Ovary (tissue), 9 donors: Measurements from ENCODE around the gene CCDC187. TPM values are rescaled to one million over a fixed set of nuclear protein-coding genes. Genes with fewer than 3 reads are reported as not detected.

Experiments used
- DNase-seq, 5 donors: peaks; one replicate each; pipeline ENCODE4 v3.0.0-alpha.2; 2019 to 2020
- H3K27ac ChIP-seq, 2 donors: fragments of 200-600 bp; one replicate each; pipeline versions ENCODE4 v1.5.1 to v1.8.0; 2019 to 2022
- H3K27me3 ChIP-seq: fragments of 200-600 bp; one replicate; pipeline ENCODE4 v1.8.0; 2022
- H3K36me3 ChIP-seq: fragments of 200-600 bp; sonication (generic); one replicate; pipeline ENCODE4 v1.5.1; 2019
- H3K4me1 ChIP-seq: one replicate; pipeline ENCODE4 v1.8.1; 2013; ENCODE audit warnings: mild to moderate bottlenecking, moderate library complexity; ENCODE audit not compliant: insufficient read depth
- H3K4me3 ChIP-seq: fragments of 200-600 bp; sonication (generic); one replicate; pipeline ENCODE4 v1.5.1; 2017
- H3K9me3 ChIP-seq, 2 donors: fragments of 200-600 bp in 1 of 2; sonication (generic) in 1 of 2; one replicate each; pipeline versions ENCODE4 v1.5.1 to v1.8.1; 2013 to 2019; ENCODE audit warnings: mild to moderate bottlenecking in 1 of 2, moderate library complexity in 1 of 2
- CTCF ChIP-seq, 3 donors: fragments of 450-650 bp in 2 of 3; fragments of 200-600 bp in 1 of 3; IDR thresholded peaks; one replicate each; pipeline versions ENCODE4 v1.5.1 to v1.8.0; 2016 to 2022; ENCODE audit warnings: antibody characterized with exemption in 3 of 3, mild to moderate bottlenecking in 1 of 3
- EP300 ChIP-seq: sonication (generic); formaldehyde crosslinking; IDR thresholded peaks from one replicate; pipeline ENCODE4 v1.6.1; 2017; ENCODE audit warnings: antibody characterized with exemption
- POLR2A ChIP-seq: fragments of 450-650 bp; IDR thresholded peaks from one replicate; pipeline ENCODE4 v1.6.1; 2017; ENCODE audit warnings: antibody characterized with exemption, mild to moderate bottlenecking, moderate library complexity
- WGBS, 3 donors: extraction: QIAGEN DNeasy Blood & Tissue Kit in 1 of 3; methylation state at CpG; one replicate each; pipeline versions ENCODE4 v1.1.5 to v1.1.7; 2013 to 2017; 5-methylcytosine and 5-hydroxymethylcytosine counted together
- intact Hi-C, 4 donors: fragments of 100-400 bp; cut with DNase I; formaldehyde crosslinking; loops; one replicate each; pipeline versions ENCODE4 v1.11.0 to v1.15.1; 2022 to 2023
- polyA plus RNA-seq, 2 donors: library from polyadenylated mRNA; stranded (reverse); fragments of 200-250 nt in 1 of 2; fragments of 350-450 nt in 1 of 2; fragmentation: Illumina TruSeq in 1 of 2; extraction: RNeasy Lipid Tissue Mini Kit (QIAGEN cat#74804) in 1 of 2; gene quantifications; one replicate each; pipeline ENCODE4 v1.2.3, GENCODE V29; 2013 to 2014
- total RNA-seq, 7 donors: library from RNA; depleted of rRNA in 2 of 7; stranded (reverse); fragments of >200 nt in 2 of 7; fragmentation: NEBNext Ultra II Directional in 3 of 7; extraction: Animal tissue kit (Norgen Biotek cat#: 25700) in 3 of 7; gene quantifications; one replicate each; pipeline versions ENCODE4 v1.1.0 to v1.2.4, GENCODE V29; 2016 to 2023
- donor health status: DM: no; HTN: no; CAD: no; lungs with moderate emphysema.
- donor health status: DM: no; HTN: no; CAD: no.
- donor health status: Bipolar disorder and iron deficiency.
- donor health status: DM: yes; HTN: yes; CAD: no.
- donor health status: DM: no; HTN: no; CAD: no.
- donor health status: DM: yes; HTN: yes; CAD: no.

CCDC187 gene
- total and polyA plus RNA-seq, 9 donors, result 0.02 to 15.7 (median 0.74) TPM; not detected in 1

DNA sequence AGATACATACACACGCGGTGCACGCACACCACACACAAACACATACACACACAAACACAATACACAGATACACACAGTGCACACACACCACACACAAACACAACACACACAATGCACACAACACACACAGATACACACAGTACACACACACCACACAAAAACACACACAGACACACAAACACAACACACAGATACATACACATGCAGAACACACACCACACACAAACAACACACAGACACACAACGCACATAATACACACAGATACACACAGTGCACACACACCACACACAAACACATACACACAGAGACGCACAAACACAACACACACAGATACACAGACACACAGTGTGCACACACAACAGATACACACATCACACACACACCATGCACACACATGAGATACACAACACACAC, 5.9 kb upstream of the CCDC187 start:
- Histone ChIP-seq H3K27me3 (no peaks in the 10 kb centered on the region), H3K36me3 (no peaks in the 10 kb centered on the region), H3K9me3 (no peaks in the 10 kb centered on the region), H3K27ac (no peak overlapping the region), H3K4me1 (no peaks in the 10 kb centered on the region), H3K4me3 (no peak overlapping the region)
- intact Hi-C loops, result loop anchor here in 3 of 4 donors (2.0 to 5.0 kb wide), 3 partner anchors 57 to 92 kb away; partner anchors contain the start of gene SNAPC4 (in 2 of the 3)
- WGBS, 3 donors, result 88 to 91% (median 90%) methylated on average over 5 of the region's 5 CpGs
- TF ChIP-seq CTCF (IDR thresholded peaks at IDR 0.05), result no peak
- TF ChIP-seq EP300, result no peak
- TF ChIP-seq POLR2A, result no peak
- no peak for DNase-seq

GRCh38 chr9:136309101-136309801, 5.4 kb upstream of the CCDC187 start:
- H3K36me3 ChIP-seq, result no peaks in the 10 kb centered on the region
- intact Hi-C loops, result no loop called here
- 64 to 76% (median 69%) methylated on average over 17 to 22 of the region's 22 CpGs for WGBS, 3 donors
- H3K4me1 ChIP-seq, result no peaks in the 10 kb centered on the region
- H3K9me3 ChIP-seq, result no peaks in the 10 kb centered on the region
- H3K27me3 ChIP-seq, result no peaks in the 10 kb centered on the region
- H3K4me3 ChIP-seq, result no peak overlapping the region
- H3K27ac ChIP-seq, result no peak overlapping the region
- no peak for DNase-seq
- no peak for TF ChIP-seq POLR2A
- TF ChIP-seq EP300, result no peak
- TF ChIP-seq CTCF (IDR thresholded peaks at IDR 0.05), result no peak

DNA sequence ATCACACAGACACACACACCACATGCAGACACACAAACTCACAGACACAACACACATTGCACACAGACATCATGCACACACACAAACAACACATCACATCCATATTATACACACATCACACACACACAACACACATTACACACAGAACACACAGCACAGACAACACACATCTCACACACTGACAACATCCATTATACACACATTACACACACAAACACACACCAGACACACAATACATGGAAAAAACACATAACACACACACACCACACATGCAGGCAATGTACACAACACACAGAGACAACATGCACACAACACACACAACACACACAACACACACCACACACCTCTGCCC, 4.8 kb upstream of the CCDC187 start:
- no peaks in the 10 kb centered on the region for H3K9me3 ChIP-seq
- H3K27ac ChIP-seq, result no peak overlapping the region
- no peaks in the 10 kb centered on the region for H3K27me3 ChIP-seq
- no peaks in the 10 kb centered on the region for H3K36me3 ChIP-seq
- H3K4me1 ChIP-seq, result no peaks in the 10 kb centered on the region
- TF ChIP-seq EP300 (no peak), CTCF (IDR thresholded peaks at IDR 0.05) (no peak), POLR2A (no peak)
- intact Hi-C loops, result no loop called here
- no peak overlapping the region for H3K4me3 ChIP-seq
- DNase-seq, result no peak

GRCh38 chr9:136308006-136308701, 4.3 kb upstream of the CCDC187 start:
- Histone ChIP-seq H3K4me1 (no peaks in the 10 kb centered on the region), H3K36me3 (no peaks in the 10 kb centered on the region), H3K4me3 (no peak overlapping the region), H3K9me3 (no peaks in the 10 kb centered on the region), H3K27ac (no peak overlapping the region), H3K27me3 (no peaks in the 10 kb centered on the region)
- intact Hi-C loops, result no loop called here
- TF ChIP-seq POLR2A, result no peak
- no peak for TF ChIP-seq CTCF (IDR thresholded peaks at IDR 0.05)
- no peak for TF ChIP-seq EP300
- 88 to 89% (median 89%) methylated on average over 4 of the region's 4 CpGs for WGBS, 3 donors
- DNase-seq, result no peak
